SU-DHL-6 (cell line): ENCODE data around the gene PTPN20.
"Not testable (repeated sequence)": the region's sequence is repeated elsewhere in the genome, so short reads cannot be mapped to it uniquely, and the experiment has no call there.

Experiments
- H2AFZ ChIP-seq: fragments of 200-600 bp; sonication (generic); 2 replicates; pipeline ENCODE4 v1.6.1; 2014; ENCODE audit warnings: low read depth, mild to moderate bottlenecking, moderate library complexity, mixed read lengths, antibody characterized with exemption, low read length; ENCODE audit not compliant: severe bottlenecking
- H3F3A ChIP-seq: fragments of 200-600 bp; shearing (Covaris generic); 2 replicates; pipeline ENCODE4 v1.6.0; 2016; ENCODE audit warnings: antibody characterized with exemption, mild to moderate bottlenecking; ENCODE audit not compliant: insufficient read depth
- H3K27ac ChIP-seq: fragments of 200-600 bp; sonication (generic); 2 replicates; pipeline ENCODE4 v1.5.1; 2016; ENCODE audit warnings: low read depth, mild to moderate bottlenecking, low read length, moderate library complexity, mixed read lengths
- H3K27me3 ChIP-seq: fragments of 200-600 bp; sonication (generic), shearing (Covaris generic); 2 replicates; pipeline ENCODE4 v1.6.0; 2014; ENCODE audit warnings: mild to moderate bottlenecking, low read length
- H3K36me3 ChIP-seq: fragments of 200-600 bp; sonication (generic); 2 replicates; pipeline ENCODE4 v1.6.1; 2014; ENCODE audit warnings: mild to moderate bottlenecking, low read length, mixed read lengths
- H3K4me2 ChIP-seq: fragments of 300-600, 200-600 bp; shearing (Covaris generic), sonication (generic); 2 replicates; pipeline ENCODE4 v1.6.0; 2014; ENCODE audit warnings: low read length, low read depth, mild to moderate bottlenecking; ENCODE audit not compliant: poor library complexity, severe bottlenecking
- H3K4me3 ChIP-seq: fragments of 200-600 bp; sonication (generic); 2 replicates; pipeline ENCODE4 v1.5.1; 2014; ENCODE audit warnings: antibody characterized with exemption, low read length, mild to moderate bottlenecking, mixed read lengths; ENCODE audit not compliant: insufficient read depth, poor library complexity, severe bottlenecking
- H3K79me2 ChIP-seq: fragments of 200-600 bp; sonication (generic); 2 replicates; pipeline ENCODE4 v1.6.1; 2014; ENCODE audit warnings: mild to moderate bottlenecking, low read length, moderate library complexity; ENCODE audit not compliant: insufficient read depth
- H3K9ac ChIP-seq: fragments of 200-600 bp; sonication (generic); 2 replicates; pipeline ENCODE4 v1.7.0; 2014; ENCODE audit warnings: mild to moderate bottlenecking, low read length
- H3K9me2 ChIP-seq: fragments of 200-600 bp; sonication (generic); replicated peaks from 2 replicates; pipeline ENCODE4 v1.6.1; 2014; ENCODE audit warnings: low read length; ENCODE audit not compliant: insufficient read depth
- H3K9me3 ChIP-seq: fragments of 200-600 bp; sonication (generic); 2 replicates; pipeline ENCODE4 v1.6.1; 2014; ENCODE audit warnings: low read length, mixed read lengths; ENCODE audit not compliant: insufficient read depth
- H4K20me1 ChIP-seq: fragments of 200-600 bp; sonication (generic); 2 replicates; pipeline ENCODE4 v1.6.1; 2014; ENCODE audit warnings: low read depth, mild to moderate bottlenecking, antibody characterized with exemption, low read length, moderate library complexity, mixed read lengths

Gene PTPN20

DNA sequence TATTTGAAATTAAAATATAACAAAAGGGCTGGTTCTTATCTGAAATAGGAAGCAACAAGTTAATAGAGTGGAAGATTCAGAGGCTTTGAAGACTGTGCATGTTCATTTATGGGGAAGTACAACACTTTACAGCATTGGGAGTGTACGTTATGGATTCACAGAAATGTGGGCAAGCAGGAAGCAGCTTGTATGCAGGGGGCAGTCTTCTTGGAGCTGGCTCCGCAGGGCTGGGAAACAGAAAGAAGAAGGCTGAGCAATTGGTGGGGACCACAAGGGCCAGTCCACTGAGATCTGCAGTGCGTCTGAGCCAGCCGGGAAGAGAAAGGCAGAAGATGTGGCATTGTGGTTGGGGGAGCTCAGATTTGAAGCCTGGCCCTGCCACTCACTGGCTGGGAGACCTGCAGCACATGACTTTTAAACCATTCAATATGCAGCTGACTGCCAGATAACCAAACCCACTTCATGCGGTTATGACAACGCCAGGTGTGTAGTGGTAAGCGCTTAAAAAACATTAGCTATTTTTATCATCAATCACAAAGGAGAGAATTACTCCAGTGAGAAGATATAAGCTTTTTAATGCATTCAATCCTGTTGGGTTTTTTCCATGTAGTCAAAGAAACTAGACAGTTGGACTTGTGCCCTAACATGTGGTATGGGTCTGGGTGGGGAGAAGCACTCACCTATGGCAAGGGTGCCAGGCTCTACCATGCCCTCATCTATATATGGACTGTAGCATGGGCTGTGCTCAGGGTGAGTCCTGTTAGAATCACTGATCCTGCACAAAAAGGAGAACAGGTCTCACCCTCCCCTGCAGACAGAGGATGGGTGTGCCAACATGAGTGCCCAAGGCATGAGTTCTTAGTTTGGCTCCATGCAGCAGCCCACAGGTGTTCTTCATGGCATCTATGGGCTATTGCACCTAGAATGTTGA is 14.2 kb upstream of the PTPN20 start:
- not testable (repeated sequence) for H3K9ac ChIP-seq, H3F3A ChIP-seq, H3K79me2 ChIP-seq, H3K4me2 ChIP-seq, H3K27ac ChIP-seq, H3K27me3 ChIP-seq, H2AFZ ChIP-seq, H4K20me1 ChIP-seq, H3K9me3 ChIP-seq, H3K36me3 ChIP-seq, H3K4me3 ChIP-seq, H3K9me2 ChIP-seq

GRCh38 chr10:46901247-46901646 is 10.0 kb upstream of the PTPN20 start:
- H3F3A ChIP-seq, H4K20me1 ChIP-seq, H3K9ac ChIP-seq, H3K9me3 ChIP-seq, H3K9me2 ChIP-seq, H3K4me2 ChIP-seq, H2AFZ ChIP-seq, H3K4me3 ChIP-seq, H3K79me2 ChIP-seq, H3K36me3 ChIP-seq, H3K27me3 ChIP-seq, H3K27ac ChIP-seq: not testable (repeated sequence)

DNA sequence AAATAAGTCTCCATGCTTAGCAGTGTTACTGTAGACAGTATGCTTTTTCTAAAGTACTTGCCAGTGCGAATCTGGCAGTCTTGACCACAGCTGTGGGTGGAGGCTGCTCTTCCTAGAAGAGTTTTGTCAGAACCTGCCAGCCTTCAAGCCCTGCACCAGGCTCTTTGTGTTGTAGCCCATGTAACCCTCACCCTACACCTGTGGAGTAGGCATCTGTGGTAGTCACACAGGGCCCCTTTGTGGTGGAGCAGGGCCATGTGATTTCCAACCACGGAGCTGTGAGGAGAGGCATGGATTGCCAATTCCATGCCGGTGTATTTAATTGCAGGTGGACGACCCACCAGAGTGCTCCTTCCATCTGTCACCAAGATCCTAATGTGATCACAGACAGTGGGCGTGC is 7.4 kb upstream of the PTPN20 start:
- H3K9me2 ChIP-seq, H3K9ac ChIP-seq, H3K27ac ChIP-seq, H3F3A ChIP-seq, H2AFZ ChIP-seq, H3K27me3 ChIP-seq, H3K4me2 ChIP-seq, H4K20me1 ChIP-seq, H3K4me3 ChIP-seq, H3K9me3 ChIP-seq, H3K79me2 ChIP-seq, H3K36me3 ChIP-seq: not testable (repeated sequence)

GRCh38 chr10:46906359-46906758 is 4.9 kb upstream of the PTPN20 start:
- not testable (repeated sequence) for H4K20me1 ChIP-seq, H3K4me3 ChIP-seq, H3K27me3 ChIP-seq, H3K4me2 ChIP-seq, H2AFZ ChIP-seq, H3K9me2 ChIP-seq, H3F3A ChIP-seq, H3K9me3 ChIP-seq, H3K36me3 ChIP-seq, H3K9ac ChIP-seq, H3K79me2 ChIP-seq, H3K27ac ChIP-seq

DNA sequence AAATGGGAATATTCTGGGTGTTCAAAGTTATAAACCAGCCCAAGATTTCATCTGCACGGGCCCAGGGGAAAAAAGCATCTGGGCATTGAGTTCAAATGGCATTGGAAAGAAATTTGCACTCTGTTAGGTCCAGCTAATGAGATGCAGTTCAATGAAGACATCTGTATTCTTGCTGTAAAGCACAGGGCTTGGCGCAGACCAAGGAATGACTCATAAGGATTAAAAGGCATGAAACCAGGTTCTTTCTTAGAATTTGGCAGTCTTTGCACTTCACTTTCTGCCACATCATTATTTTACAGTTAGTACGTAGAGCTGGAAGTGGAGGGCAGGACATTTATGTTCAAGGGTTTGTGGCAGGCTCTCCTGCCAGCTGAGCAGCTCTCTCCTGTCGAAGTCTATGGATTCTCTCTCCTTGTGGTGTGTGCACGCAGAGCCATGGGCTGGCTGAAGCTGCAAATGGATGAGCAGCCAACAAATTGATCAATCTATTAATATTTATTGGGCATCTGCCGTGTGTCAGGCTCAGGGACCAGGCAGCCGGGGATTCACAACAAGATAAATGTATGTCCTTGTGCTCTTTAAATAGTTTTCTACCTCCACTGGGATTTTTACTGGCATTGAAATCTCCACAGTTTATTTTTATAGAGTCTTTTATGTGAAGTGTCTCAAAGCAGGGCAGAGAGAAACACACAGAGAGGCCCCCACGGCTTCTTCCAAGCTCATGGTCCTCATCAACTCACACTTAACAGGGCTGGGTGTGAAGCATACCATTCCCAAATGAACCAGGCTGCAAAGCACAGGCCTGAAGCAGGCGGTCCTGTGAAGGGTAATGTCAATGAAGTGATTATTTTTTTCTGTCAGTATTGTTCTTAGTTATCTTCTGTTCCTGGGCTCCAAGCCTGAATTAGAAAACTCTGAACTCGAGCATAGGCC is 3.8 kb upstream of the PTPN20 start:
- H2AFZ ChIP-seq, H3F3A ChIP-seq, H3K9ac ChIP-seq, H3K27me3 ChIP-seq, H3K27ac ChIP-seq, H4K20me1 ChIP-seq, H3K79me2 ChIP-seq, H3K9me3 ChIP-seq, H3K36me3 ChIP-seq, H3K4me2 ChIP-seq, H3K4me3 ChIP-seq, H3K9me2 ChIP-seq: not testable (repeated sequence)

- H3K36me3 ChIP-seq, H3F3A ChIP-seq, H3K4me3 ChIP-seq, H3K9me2 ChIP-seq, H3K27ac ChIP-seq, H3K4me2 ChIP-seq, H3K79me2 ChIP-seq, H3K9ac ChIP-seq, H4K20me1 ChIP-seq, H2AFZ ChIP-seq, H3K9me3 ChIP-seq, H3K27me3 ChIP-seq: not testable (repeated sequence)
Measured at GRCh38 chr10:46922498-46922897, 11.3 kb downstream of the PTPN20 start.

DNA sequence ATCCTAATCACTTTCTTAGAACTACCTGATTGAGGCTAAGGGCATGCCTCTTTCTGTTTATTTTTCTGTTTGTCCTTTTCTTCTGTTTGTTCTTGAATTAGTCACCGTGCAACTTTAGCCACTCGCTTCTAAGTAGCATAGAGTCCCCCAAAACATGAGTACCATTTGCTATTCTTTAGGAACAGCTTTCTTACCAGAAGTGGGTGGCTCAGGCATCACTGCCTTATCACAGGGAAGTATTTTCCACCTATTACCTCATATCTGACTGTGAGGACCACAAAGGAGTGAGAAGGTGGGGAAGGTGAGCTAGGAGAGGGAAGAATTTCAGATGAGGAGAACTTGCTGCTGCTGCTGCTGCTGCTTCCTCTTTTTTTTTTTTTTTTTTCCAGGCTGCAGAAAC is 13.9 kb downstream of the PTPN20 start:
- not testable (repeated sequence) for H3F3A ChIP-seq, H2AFZ ChIP-seq, H3K9me3 ChIP-seq, H3K79me2 ChIP-seq, H3K27me3 ChIP-seq, H3K4me2 ChIP-seq, H3K4me3 ChIP-seq, H4K20me1 ChIP-seq, H3K36me3 ChIP-seq, H3K9ac ChIP-seq, H3K27ac ChIP-seq, H3K9me2 ChIP-seq

- H3K4me2 ChIP-seq, H3F3A ChIP-seq, H3K27ac ChIP-seq, H3K27me3 ChIP-seq, H2AFZ ChIP-seq, H3K79me2 ChIP-seq, H3K36me3 ChIP-seq, H4K20me1 ChIP-seq, H3K4me3 ChIP-seq, H3K9ac ChIP-seq, H3K9me2 ChIP-seq, H3K9me3 ChIP-seq: not testable (repeated sequence)
Measured at GRCh38 chr10:46925853-46926252, 14.6 kb downstream of the PTPN20 start.
